GM12878 (cell line): Measurements from ENCODE around the gene TMEM175. TPM values are rescaled to one million over a fixed set of nuclear protein-coding genes. Genes with fewer than 3 reads are reported as not detected.

ENCODE experiments used
- ATAC-seq: fragments of 200-7000 bp; cut with Tn5 transposase; 3 replicates; pipeline ENCODE4 v1.9.1; 2020; ENCODE audit warnings: mild to moderate bottlenecking, moderate library complexity
- BruUV-seq: library from RNA; stranded (reverse); fragments of 400-500 nt; replicated peaks from 2 replicates; lab custom pipeline; 2021; lab: Mats Ljungman, UMichigan
- CTCF ChIA-PET: fragments of 300-600 bp; sonication (Branson Sonifier 250); formaldehyde crosslinking; extraction: SDS; loops from one replicate; lab custom pipeline; 2021; ENCODE audit warnings: inconsistent platforms; lab: Yijun Ruan, JAX
- POLR2A ChIA-PET: fragments of 350-600 bp; formaldehyde crosslinking; extraction: SDS; loops from one replicate; lab custom pipeline; 2021; ENCODE audit warnings: inconsistent platforms; lab: Charles Lee
- RAD21 ChIA-PET: fragments of 300-600 bp; sonication (Branson Sonifier 250); formaldehyde crosslinking; loops from one replicate; lab custom pipeline; 2023; ENCODE audit warnings: antibody characterized with exemption; ENCODE audit not compliant: unreplicated experiment; lab: Charles Lee
- SMC1A ChIA-PET: fragments of 300-600 bp; sonication (Branson Sonifier 250); formaldehyde crosslinking; loops from one replicate; lab custom pipeline; 2023; ENCODE audit not compliant: unreplicated experiment, uncharacterized antibody; lab: Charles Lee
- DNase-seq: peaks from one replicate; pipeline ENCODE4 v3.0.0-alpha.2; 2011; ENCODE audit warnings: low read depth, low spot score
- FAIRE-seq: peaks from 3 replicates; lab custom pipeline; 2011; peaks lifted over from hg19 to GRCh38; lab: Jason Lieb, UNC
- H2AFZ ChIP-seq: 2 replicates; pipeline ENCODE4 v1.6.0; 2011; ENCODE audit warnings: low read depth, low read length, control low read depth; ENCODE audit not compliant: control insufficient read depth
- H3K27ac ChIP-seq: 2 replicates; pipeline ENCODE4 v1.5.1; 2011; ENCODE audit warnings: control low read depth; ENCODE audit not compliant: control insufficient read depth, insufficient read depth
- H3K27me3 ChIP-seq, 2 experiments: replicated peaks in 1 of 2; 2 replicates each; pipeline versions ENCODE4 v1.6.0 to v1.6.1; 2011; ENCODE audit warnings: low read length in 1 of 2; ENCODE audit not compliant: control insufficient read depth in 2 of 2, insufficient read depth in 2 of 2
- H3K36me3 ChIP-seq, 2 experiments: 2 replicates each; pipeline ENCODE4 v1.5.1; 2011; ENCODE audit warnings: low read length in 1 of 2; ENCODE audit not compliant: control insufficient read depth in 2 of 2, insufficient read depth in 2 of 2
- H3K4me1 ChIP-seq: 2 replicates; pipeline ENCODE4 v1.6.1; 2011; ENCODE audit warnings: mild to moderate bottlenecking, low read length, moderate library complexity, mixed read lengths; ENCODE audit not compliant: control insufficient read depth, insufficient read depth
- H3K4me2 ChIP-seq: 2 replicates; pipeline ENCODE4 v1.6.0; 2011; ENCODE audit warnings: control low read depth; ENCODE audit not compliant: control insufficient read depth, insufficient read depth
- H3K4me3 ChIP-seq: fragments of 200-600 bp; sonication (generic); 2 replicates; pipeline ENCODE4 v1.5.1; 2016
- H3K79me2 ChIP-seq: 2 replicates; pipeline ENCODE4 v1.6.0; 2011; ENCODE audit warnings: low read length; ENCODE audit not compliant: control insufficient read depth, insufficient read depth
- H3K9ac ChIP-seq: 2 replicates; pipeline ENCODE4 v1.8.0; 2011; ENCODE audit warnings: low read length, control low read depth, mixed read lengths; ENCODE audit not compliant: control insufficient read depth, insufficient read depth
- H3K9me3 ChIP-seq: replicated peaks from 3 replicates; pipeline ENCODE4 v1.5.1; 2011; ENCODE audit warnings: mild to moderate bottlenecking, low read length; ENCODE audit not compliant: control insufficient read depth, insufficient read depth
- H4K20me1 ChIP-seq: 2 replicates; pipeline ENCODE4 v1.6.0; 2011; ENCODE audit not compliant: control insufficient read depth, insufficient read depth
- CREM ChIP-seq: IDR thresholded peaks from 2 replicates; pipeline ENCODE4 v1.6.1; 2014; ENCODE audit warnings: antibody characterized with exemption, low read depth
- HDGF ChIP-seq: fragments of 450-650 bp; IDR thresholded peaks from 2 replicates; pipeline ENCODE4 v1.6.1; 2016; ENCODE audit warnings: antibody characterized with exemption
- JUNB ChIP-seq: IDR thresholded peaks from 2 replicates; pipeline ENCODE4 v1.6.1; 2016; ENCODE audit warnings: antibody characterized with exemption, mild to moderate bottlenecking
- MXI1 ChIP-seq: fragments of 150-350 bp; IDR thresholded peaks from 2 replicates; pipeline ENCODE4 v1.6.1; 2011; ENCODE audit warnings: low read depth, mild to moderate bottlenecking, inconsistent platforms, low read length, improper control_type of control experiment
- NFXL1 ChIP-seq: fragments of 450-650 bp; IDR thresholded peaks from 2 replicates; pipeline ENCODE4 v1.6.1; 2017; ENCODE audit warnings: antibody characterized with exemption, mild to moderate bottlenecking, borderline replicate concordance
- ZNF384 ChIP-seq: IDR thresholded peaks from 2 replicates; pipeline ENCODE4 v1.6.1; 2012; ENCODE audit warnings: low read depth, mild to moderate bottlenecking, low read length, improper control_type of control experiment, borderline replicate concordance
- ZNF622 ChIP-seq: fragments of 450-650 bp; IDR thresholded peaks from 2 replicates; pipeline ENCODE4 v1.6.1; 2017; ENCODE audit warnings: mild to moderate bottlenecking, inconsistent platforms
- WGBS: methylation state at CpG from one replicate; pipeline ENCODE4 v1.1.6; 2016; ENCODE audit warnings: low lambda C conversion rate; ENCODE audit not compliant: insufficient replicate concordance, insufficient coverage; ENCODE audit errors: missing lambda C conversion rate; 5-methylcytosine and 5-hydroxymethylcytosine counted together
- in situ Hi-C: fragments of 300-500 bp; cut with MboI; formaldehyde crosslinking; loops from 9 replicates; pipeline ENCODE4 v1.14.3; 2018; ENCODE audit warnings: mixed read lengths
- intact Hi-C: fragments of 100-400 bp; cut with micrococcal nuclease; formaldehyde crosslinking; loops from one replicate; pipeline ENCODE4 v1.14.2; 2022; ENCODE audit not compliant: unreplicated experiment
- polyA plus RNA-seq, 11 experiments: library from polyadenylated mRNA; depleted of rRNA in 4 of 11; unstranded in 6 of 11; stranded (reverse) in 5 of 11; fragments of >200 nt; fragmentation: Nextera tagmentation in 4 of 11; fragmentation: Illumina TruSeq in 1 of 11; extraction: Ambion mirVana in 4 of 11; extraction: Trizol in 1 of 11; gene quantifications; 1 replicate in 1 of 11; 2 replicates in 10 of 11; pipeline versions ENCODE4 v1.2.1 to v1.2.3, GENCODE V29; 2011 to 2016; ENCODE audit warnings: inconsistent platforms in 2 of 11, missing spikeins in 2 of 11, low read depth in 1 of 11
- total RNA-seq, 4 experiments: library from RNA; depleted of rRNA in 3 of 4; stranded (reverse); fragments of >200 nt in 3 of 4; fragmentation: Illumina TruSeq in 1 of 4; extraction: Trizol in 1 of 4; gene quantifications; 2 replicates each; pipeline versions ENCODE4 v1.2.1 to v1.2.3, GENCODE V29; 2013 to 2021
- TF ChIP-seq, protein P1 (sequence below): IDR thresholded peaks from 2 replicates; pipeline ENCODE4 v1.6.1; 2012; ENCODE audit warnings: improper control_type of control experiment, low read depth, low read length; ENCODE audit not compliant: insufficient replicate concordance
- TF ChIP-seq, protein P2 (sequence below): IDR thresholded peaks from 2 replicates; pipeline ENCODE4 v1.6.1; 2012; ENCODE audit warnings: low read depth, low read length, improper control_type of control experiment
- TF ChIP-seq, protein P3 (sequence below): fragments of 450-650 bp; IDR thresholded peaks from 2 replicates; pipeline ENCODE4 v1.6.1; 2017; ENCODE audit warnings: mild to moderate bottlenecking, moderate library complexity
- TF ChIP-seq, protein P4 (sequence below): fragments of 450-650 bp; IDR thresholded peaks from 2 replicates; pipeline ENCODE4 v1.6.1; 2016; ENCODE audit warnings: mild to moderate bottlenecking

Gene TMEM175
- total and polyA plus RNA-seq, 10 of the 15 experiments (the other 5 are each of a cell fraction or from before 2014, with no cell fraction given), result 0.11 to 39.5 (median 22.3) TPM

DNA sequence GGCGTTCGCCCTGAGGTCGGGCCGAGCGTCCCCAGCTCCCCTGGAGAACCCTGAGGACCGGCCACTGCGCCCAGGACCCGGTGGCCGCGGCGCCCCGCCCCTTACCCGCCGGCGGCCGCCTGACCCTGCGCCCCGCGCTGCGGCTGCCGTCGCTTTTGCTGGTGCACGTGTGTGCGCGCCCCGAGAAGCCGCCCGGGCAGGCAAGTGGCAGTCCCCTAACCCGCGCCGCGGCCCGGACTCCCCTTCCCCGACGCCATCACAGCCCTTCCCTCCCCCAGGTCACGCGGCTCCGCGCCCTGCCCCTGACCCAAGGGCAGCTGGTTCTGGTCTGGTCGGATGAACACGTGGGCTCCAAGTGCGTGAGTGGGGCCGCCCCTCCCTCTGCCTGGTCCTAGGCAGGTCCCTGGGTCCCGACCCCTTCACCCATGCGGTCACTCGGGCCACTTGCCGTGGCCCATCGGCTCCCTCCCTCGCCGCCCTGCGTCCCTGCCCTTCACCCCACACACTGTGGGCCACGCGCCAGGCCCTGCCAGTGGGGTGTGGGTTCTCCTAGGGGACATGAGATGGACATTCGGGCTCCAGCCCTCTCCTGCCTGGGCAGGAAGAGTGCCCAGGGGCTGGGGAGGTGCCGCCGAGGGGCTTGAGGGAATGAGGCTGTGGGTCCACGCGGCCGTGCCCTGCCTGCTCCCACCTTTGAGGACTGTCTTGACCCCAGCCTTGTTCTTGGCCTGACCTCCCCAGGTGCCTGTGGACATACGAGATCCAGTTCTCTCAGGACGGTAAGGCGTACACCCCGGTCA is 71.2 kb downstream of the TMEM175 start:
- Histone ChIP-seq H3K9ac (no peak overlapping the region), H2AFZ (no peak overlapping the region), H3K4me1 (no peaks in the 10 kb centered on the region), H4K20me1 (no peaks in the 10 kb centered on the region), H3K36me3 (no peaks in the 10 kb centered on the region), H3K27me3 (peaks cover 0 to under 1% of the 10 kb centered on the region in 2 experiments), H3K9me3 (no peaks in the 10 kb centered on the region; the same call in 2 of the 3 replicates), H3K27ac (no peak overlapping the region), H3K79me2 (no peaks in the 10 kb centered on the region), H3K4me2 (no peak overlapping the region), H3K4me3 (no peak overlapping the region)
- CTCF ChIA-PET, result no interaction called here
- in situ Hi-C loops (no loop called here), intact Hi-C loops (no loop called here)
- RAD21 ChIA-PET, result no interaction called here
- 72% methylated on average over 49 of the region's 63 CpGs for WGBS
- SMC1A ChIA-PET, result no interaction called here
- POLR2A ChIA-PET, result no interaction called here
- DNase-seq (no peak), FAIRE-seq (no peak), ATAC-seq (no peak)
- no TSS peak for BruUV-seq
- TF ChIP-seq, protein P1, sequence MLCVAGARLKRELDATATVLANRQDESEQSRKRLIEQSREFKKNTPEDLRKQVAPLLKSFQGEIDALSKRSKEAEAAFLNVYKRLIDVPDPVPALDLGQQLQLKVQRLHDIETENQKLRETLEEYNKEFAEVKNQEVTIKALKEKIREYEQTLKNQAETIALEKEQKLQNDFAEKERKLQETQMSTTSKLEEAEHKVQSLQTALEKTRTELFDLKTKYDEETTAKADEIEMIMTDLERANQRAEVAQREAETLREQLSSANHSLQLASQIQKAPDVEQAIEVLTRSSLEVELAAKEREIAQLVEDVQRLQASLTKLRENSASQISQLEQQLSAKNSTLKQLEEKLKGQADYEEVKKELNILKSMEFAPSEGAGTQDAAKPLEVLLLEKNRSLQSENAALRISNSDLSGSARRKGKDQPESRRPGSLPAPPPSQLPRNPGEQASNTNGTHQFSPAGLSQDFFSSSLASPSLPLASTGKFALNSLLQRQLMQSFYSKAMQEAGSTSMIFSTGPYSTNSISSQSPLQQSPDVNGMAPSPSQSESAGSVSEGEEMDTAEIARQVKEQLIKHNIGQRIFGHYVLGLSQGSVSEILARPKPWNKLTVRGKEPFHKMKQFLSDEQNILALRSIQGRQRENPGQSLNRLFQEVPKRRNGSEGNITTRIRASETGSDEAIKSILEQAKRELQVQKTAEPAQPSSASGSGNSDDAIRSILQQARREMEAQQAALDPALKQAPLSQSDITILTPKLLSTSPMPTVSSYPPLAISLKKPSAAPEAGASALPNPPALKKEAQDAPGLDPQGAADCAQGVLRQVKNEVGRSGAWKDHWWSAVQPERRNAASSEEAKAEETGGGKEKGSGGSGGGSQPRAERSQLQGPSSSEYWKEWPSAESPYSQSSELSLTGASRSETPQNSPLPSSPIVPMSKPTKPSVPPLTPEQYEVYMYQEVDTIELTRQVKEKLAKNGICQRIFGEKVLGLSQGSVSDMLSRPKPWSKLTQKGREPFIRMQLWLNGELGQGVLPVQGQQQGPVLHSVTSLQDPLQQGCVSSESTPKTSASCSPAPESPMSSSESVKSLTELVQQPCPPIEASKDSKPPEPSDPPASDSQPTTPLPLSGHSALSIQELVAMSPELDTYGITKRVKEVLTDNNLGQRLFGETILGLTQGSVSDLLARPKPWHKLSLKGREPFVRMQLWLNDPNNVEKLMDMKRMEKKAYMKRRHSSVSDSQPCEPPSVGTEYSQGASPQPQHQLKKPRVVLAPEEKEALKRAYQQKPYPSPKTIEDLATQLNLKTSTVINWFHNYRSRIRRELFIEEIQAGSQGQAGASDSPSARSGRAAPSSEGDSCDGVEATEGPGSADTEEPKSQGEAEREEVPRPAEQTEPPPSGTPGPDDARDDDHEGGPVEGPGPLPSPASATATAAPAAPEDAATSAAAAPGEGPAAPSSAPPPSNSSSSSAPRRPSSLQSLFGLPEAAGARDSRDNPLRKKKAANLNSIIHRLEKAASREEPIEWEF, result no peak
- no peak for TF ChIP-seq MXI1
- TF ChIP-seq, protein P2, sequence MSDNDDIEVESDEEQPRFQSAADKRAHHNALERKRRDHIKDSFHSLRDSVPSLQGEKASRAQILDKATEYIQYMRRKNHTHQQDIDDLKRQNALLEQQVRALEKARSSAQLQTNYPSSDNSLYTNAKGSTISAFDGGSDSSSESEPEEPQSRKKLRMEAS, result no peak
- TF ChIP-seq HDGF, result no peak
- no peak for TF ChIP-seq JUNB
- TF ChIP-seq, protein P3, sequence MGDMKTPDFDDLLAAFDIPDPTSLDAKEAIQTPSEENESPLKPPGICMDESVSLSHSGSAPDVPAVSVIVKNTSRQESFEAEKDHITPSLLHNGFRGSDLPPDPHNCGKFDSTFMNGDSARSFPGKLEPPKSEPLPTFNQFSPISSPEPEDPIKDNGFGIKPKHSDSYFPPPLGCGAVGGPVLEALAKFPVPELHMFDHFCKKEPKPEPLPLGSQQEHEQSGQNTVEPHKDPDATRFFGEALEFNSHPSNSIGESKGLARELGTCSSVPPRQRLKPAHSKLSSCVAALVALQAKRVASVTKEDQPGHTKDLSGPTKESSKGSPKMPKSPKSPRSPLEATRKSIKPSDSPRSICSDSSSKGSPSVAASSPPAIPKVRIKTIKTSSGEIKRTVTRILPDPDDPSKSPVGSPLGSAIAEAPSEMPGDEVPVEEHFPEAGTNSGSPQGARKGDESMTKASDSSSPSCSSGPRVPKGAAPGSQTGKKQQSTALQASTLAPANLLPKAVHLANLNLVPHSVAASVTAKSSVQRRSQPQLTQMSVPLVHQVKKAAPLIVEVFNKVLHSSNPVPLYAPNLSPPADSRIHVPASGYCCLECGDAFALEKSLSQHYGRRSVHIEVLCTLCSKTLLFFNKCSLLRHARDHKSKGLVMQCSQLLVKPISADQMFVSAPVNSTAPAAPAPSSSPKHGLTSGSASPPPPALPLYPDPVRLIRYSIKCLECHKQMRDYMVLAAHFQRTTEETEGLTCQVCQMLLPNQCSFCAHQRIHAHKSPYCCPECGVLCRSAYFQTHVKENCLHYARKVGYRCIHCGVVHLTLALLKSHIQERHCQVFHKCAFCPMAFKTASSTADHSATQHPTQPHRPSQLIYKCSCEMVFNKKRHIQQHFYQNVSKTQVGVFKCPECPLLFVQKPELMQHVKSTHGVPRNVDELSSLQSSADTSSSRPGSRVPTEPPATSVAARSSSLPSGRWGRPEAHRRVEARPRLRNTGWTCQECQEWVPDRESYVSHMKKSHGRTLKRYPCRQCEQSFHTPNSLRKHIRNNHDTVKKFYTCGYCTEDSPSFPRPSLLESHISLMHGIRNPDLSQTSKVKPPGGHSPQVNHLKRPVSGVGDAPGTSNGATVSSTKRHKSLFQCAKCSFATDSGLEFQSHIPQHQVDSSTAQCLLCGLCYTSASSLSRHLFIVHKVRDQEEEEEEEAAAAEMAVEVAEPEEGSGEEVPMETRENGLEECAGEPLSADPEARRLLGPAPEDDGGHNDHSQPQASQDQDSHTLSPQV, result no peak
- TF ChIP-seq, protein P4, sequence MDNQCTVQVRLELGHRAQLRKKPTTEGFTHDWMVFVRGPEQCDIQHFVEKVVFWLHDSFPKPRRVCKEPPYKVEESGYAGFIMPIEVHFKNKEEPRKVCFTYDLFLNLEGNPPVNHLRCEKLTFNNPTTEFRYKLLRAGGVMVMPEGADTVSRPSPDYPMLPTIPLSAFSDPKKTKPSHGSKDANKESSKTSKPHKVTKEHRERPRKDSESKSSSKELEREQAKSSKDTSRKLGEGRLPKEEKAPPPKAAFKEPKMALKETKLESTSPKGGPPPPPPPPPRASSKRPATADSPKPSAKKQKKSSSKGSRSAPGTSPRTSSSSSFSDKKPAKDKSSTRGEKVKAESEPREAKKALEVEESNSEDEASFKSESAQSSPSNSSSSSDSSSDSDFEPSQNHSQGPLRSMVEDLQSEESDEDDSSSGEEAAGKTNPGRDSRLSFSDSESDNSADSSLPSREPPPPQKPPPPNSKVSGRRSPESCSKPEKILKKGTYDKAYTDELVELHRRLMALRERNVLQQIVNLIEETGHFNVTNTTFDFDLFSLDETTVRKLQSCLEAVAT, result no peak
- TF ChIP-seq CREM, result no peak
- no peak for TF ChIP-seq NFXL1
- TF ChIP-seq ZNF622, result no peak
- TF ChIP-seq ZNF384, result no peak
